ENCODE measurements around the gene UBXN4. TPM values are rescaled to one million over a fixed set of nuclear protein-coding genes. Genes with fewer than 3 reads are reported as not detected.

The UBXN4 gene
- total and polyA plus RNA-seq, 10 donors: 36.6 to 101 (median 89.1) TPM

DNA sequence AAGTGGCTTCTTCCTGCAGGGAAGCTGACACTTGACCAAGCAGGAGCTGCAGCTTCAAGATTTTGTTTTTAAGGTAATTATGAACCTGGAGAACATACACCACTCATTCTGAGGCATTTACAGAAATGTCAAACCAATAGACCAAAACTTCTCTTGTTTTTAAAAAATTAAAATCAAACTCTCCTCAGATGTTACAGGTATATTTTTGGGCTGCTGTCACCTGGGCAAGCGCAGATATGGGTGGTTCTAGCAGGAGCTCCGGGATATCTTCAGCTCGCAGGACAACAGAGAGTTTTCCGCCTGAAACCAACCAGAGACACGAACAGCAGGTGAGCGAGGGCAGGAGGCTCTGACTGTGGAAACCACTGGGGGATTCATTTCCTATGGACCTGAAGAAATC lies 91.2 kb downstream of the UBXN4 start:
- Histone ChIP-seq H3K4me1 (peaks cover 0 to 7% (median 0%) of the 10 kb centered on the region in 6 donors), H3K27me3 (replicated peaks in 1 of 7) (peaks cover 0 to 12% (median 0%) of the 10 kb centered on the region in 7 donors), H3K36me3 (no peaks in the 10 kb centered on the region), H3K9me3 (no peaks in the 10 kb centered on the region), H3K4me3 (no peak overlapping the region), H3K27ac (no peak overlapping the region)
- intact Hi-C loops (cut with DNase I; ENCODE audit: low total_unique reads): no loop called here
- WGBS, 5 donors: 72 to 87% (median 78%) methylated on average over 6 of the region's 6 CpGs
- TF ChIP-seq, protein P1, sequence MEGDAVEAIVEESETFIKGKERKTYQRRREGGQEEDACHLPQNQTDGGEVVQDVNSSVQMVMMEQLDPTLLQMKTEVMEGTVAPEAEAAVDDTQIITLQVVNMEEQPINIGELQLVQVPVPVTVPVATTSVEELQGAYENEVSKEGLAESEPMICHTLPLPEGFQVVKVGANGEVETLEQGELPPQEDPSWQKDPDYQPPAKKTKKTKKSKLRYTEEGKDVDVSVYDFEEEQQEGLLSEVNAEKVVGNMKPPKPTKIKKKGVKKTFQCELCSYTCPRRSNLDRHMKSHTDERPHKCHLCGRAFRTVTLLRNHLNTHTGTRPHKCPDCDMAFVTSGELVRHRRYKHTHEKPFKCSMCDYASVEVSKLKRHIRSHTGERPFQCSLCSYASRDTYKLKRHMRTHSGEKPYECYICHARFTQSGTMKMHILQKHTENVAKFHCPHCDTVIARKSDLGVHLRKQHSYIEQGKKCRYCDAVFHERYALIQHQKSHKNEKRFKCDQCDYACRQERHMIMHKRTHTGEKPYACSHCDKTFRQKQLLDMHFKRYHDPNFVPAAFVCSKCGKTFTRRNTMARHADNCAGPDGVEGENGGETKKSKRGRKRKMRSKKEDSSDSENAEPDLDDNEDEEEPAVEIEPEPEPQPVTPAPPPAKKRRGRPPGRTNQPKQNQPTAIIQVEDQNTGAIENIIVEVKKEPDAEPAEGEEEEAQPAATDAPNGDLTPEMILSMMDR (IDR thresholded peaks at IDR 0.05 in 8 of 11, conservative IDR thresholded peaks at IDR 0.05 in 3 of 11): no peak
- TF ChIP-seq POLR2AphosphoS5 (IDR thresholded peaks at IDR 0.05) (no peak), POLR2A (IDR thresholded peaks at IDR 0.05) (no peak)
- DNase-seq: no peak

Small RNAs within 50 kb of the gene (small RNA-seq; reads per million reads assigned to genes)
- gene RF00019: 0 reads per million in 4 donors

Other genes with a start within 250 kb of the UBXN4 start
- gene ZRANB3, start 210.6 kb upstream of the UBXN4 start, total RNA-seq: 10 to 100 TPM in 1 of 7 donors, 1 to 10 TPM in 6; 4.6 to 11.1 (median 7.1) TPM
- gene ZRANB3, start 210.6 kb upstream of the UBXN4 start, polyA plus RNA-seq: 1 to 10 TPM; 2.2 to 3.4 (median 2.8) TPM
- 10 to 100 TPM; 26.1 to 54.7 (median 33.9) TPM for gene R3HDM1, start 210.4 kb upstream of the UBXN4 start, total RNA-seq
- gene R3HDM1, start 210.4 kb upstream of the UBXN4 start, polyA plus RNA-seq: 1 to 10 TPM; 8.3 to 9.5 (median 9.0) TPM
- gene LCT, start 95.3 kb downstream of the UBXN4 start, total RNA-seq: under 1 TPM in 5 of 7 donors, not detected in 2; 0.06 to 0.19 (median 0.07) TPM
- gene LCT, start 95.3 kb downstream of the UBXN4 start, polyA plus RNA-seq: under 1 TPM in 2 of 3 donors, not detected in 1; 0.02 to 0.03 TPM
- 10 to 100 TPM; 10.4 to 17.9 (median 13.1) TPM for gene MCM6, start 134.6 kb downstream of the UBXN4 start, total RNA-seq
- gene MCM6, start 134.6 kb downstream of the UBXN4 start, polyA plus RNA-seq: 10 to 100 TPM in 2 of 3 donors, 1 to 10 TPM in 1; 4.9 to 12.6 (median 10.2) TPM
- gene DARS1, start 243.8 kb downstream of the UBXN4 start, total RNA-seq: 10 to 100 TPM; 56.2 to 72.8 (median 64.3) TPM
- gene DARS1, start 243.8 kb downstream of the UBXN4 start, polyA plus RNA-seq: 10 to 100 TPM; 65.1 to 88.6 (median 72.1) TPM

All from spleen (tissue), 11 donors.